ENCODE measurements around the gene MAP4K1.
"Not testable (repeated sequence)": the region's sequence is repeated elsewhere in the genome, so short reads cannot be mapped to it uniquely, and the experiment has no call there.

MAP4K1 gene

DNA sequence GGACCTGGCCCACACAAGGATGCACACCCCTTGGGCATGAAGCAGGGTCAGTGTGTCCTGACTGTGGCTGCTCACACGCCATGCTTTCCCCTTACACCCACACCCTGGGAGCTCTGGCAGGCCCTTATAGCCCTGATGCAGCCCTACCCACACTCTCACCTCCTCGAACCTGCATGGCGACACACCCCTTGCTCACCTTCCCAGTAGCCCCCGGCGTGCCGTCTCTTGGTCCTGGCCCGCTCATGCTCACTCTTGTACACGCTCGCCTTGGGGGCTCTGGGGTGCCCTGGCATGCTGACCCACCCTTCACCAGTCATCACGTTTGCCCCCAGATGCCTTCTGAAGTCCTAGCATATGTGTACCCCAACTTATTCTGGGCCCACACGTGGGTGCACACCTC lies 56.1 kb downstream of the MAP4K1 start:
- no peak overlapping the region for H3K9ac ChIP-seq (ENCODE audit: insufficient read length)
- H3K27ac ChIP-seq = no peak overlapping the region
- TF ChIP-seq EZH2 (IDR thresholded peaks at IDR 0.05) (no peak), POLR2AphosphoS5 (IDR thresholded peaks at IDR 0.05; ENCODE audit: borderline replicate concordance, low read depth, low read length) (no peak), FOXP2 (optimal IDR thresholded peaks at IDR 0.05; ENCODE audit: control extremely low read depth, extremely low read length, insufficient read depth) (no peak)
- no peaks in the 10 kb centered on the region for H3K9me3 ChIP-seq (ENCODE audit: low read depth, low read length)
- H3K36me3 ChIP-seq (ENCODE audit: insufficient read depth, low read length) = no peaks in the 10 kb centered on the region
- H3K4me3 ChIP-seq = no peak overlapping the region
- no peak for DNase-seq (ENCODE audit: low read depth, low spot score)

DNA sequence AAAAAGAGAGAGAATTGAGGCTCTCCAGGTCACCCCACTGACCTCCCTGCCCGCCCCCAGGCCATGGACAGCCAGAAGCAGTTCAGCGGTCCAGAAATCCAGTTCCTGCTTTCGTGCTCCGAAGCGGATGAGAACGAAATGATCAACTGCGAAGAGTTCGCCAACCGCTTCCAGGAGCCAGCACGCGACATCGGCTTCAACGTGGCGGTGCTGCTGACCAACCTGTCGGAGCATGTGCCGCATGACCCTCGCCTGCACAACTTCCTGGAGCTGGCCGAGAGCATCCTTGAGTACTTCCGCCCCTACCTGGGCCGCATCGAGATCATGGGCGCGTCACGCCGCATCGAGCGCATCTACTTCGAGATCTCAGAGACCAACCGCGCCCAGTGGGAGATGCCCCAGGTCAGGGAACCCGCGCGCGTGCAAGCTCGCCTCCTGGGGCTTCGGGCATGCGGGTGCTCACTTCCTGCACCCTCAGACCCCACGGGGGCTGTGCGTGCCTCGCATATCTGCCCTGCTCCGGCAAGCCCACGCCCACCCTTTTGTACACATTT lies 56.6 kb downstream of the MAP4K1 start:
- H3K9ac ChIP-seq (ENCODE audit: insufficient read length) = no peak overlapping the region
- DNase-seq (ENCODE audit: low read depth, low spot score) = no peak
- no peak overlapping the region for H3K4me3 ChIP-seq
- TF ChIP-seq POLR2AphosphoS5 (IDR thresholded peaks at IDR 0.05; ENCODE audit: borderline replicate concordance, low read depth, low read length) (no peak), FOXP2 (optimal IDR thresholded peaks at IDR 0.05; ENCODE audit: control extremely low read depth, extremely low read length, insufficient read depth) (no peak), EZH2 (IDR thresholded peaks at IDR 0.05) (no peak)
- no peak overlapping the region for H3K27ac ChIP-seq
- H3K9me3 ChIP-seq (ENCODE audit: low read depth, low read length) = no peaks in the 10 kb centered on the region
- no peaks in the 10 kb centered on the region for H3K36me3 ChIP-seq (ENCODE audit: insufficient read depth, low read length)

DNA sequence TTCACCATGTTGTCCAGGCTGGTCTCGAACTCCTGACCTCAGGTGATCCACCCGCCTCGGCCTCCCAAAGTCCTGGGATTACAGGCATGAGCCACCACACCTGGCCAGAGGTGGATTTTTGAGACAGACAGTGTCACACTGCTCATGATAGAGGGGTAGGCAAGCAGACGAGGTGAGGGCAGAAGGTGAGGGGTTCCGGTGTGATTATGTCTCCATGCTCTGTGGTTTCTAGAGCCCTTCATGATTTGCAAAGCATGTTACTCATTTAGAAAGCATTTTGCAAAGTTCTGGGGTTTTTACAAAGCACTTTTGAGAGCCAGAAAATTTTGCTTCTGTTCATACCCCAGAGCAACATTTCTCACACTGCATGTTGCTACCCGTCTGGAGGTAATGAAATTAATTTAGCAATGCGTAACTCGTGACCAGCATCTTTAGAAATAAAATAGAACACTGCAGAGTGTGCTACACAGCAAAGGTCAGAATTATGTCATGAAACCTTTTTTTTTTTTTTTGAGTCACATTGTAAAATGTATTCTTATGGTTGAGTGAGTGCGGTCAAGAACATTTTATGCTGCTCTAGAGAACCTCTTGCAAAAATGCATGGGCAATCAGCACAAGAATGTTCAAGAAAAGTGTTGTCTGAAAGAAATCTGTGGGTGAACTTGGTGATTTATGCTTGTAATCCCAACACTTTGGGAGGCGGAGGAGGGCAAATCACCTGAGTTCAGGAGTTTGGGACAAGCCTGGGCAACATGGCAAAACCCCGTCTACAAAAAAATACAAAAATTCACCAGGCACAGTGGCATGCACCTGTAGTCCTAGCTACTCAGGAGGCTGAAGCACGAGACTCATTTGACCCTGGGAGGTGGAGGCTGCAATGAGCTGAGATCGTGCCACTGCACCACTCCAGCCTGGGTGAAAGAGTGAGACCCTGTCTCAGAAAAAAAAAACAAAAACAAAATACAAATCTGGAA lies 58.0 kb downstream of the MAP4K1 start:
- Histone ChIP-seq H3K36me3 (ENCODE audit: insufficient read depth, low read length) (no peaks in the 10 kb centered on the region), H3K27ac (no peak overlapping the region), H3K9me3 (ENCODE audit: low read depth, low read length) (no peaks in the 10 kb centered on the region), H3K9ac (ENCODE audit: insufficient read length) (no peak overlapping the region), H3K4me3 (no peak overlapping the region)
- DNase-seq (ENCODE audit: low read depth, low spot score) = no peak
- TF ChIP-seq FOXP2 (optimal IDR thresholded peaks at IDR 0.05; ENCODE audit: control extremely low read depth, extremely low read length, insufficient read depth) (no peak), POLR2AphosphoS5 (IDR thresholded peaks at IDR 0.05; ENCODE audit: borderline replicate concordance, low read depth, low read length) (no peak), EZH2 (IDR thresholded peaks at IDR 0.05) (no peak)

DNA sequence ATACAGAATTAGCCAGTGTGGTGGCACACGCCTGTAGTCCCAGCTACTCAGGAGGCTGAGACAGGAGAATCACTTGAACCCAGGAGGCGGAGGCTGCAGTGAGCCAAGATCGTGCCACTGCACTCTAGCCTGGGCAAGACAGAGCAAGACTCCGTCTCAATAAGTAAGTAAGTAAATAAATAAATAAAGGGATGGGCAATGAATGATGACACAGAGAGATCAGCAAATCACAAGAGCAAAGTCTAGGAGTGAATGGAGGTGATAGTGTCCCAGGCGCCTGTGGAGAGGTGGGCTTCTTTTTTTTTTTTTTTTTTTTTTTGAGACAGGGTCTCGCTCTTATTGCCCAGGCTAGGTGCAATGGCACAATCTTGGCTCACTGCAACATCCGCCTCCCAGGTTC lies 58.8 kb downstream of the MAP4K1 start:
- DNase-seq (ENCODE audit: low read depth, low spot score); H3K36me3 ChIP-seq (ENCODE audit: insufficient read depth, low read length); H3K9me3 ChIP-seq (ENCODE audit: low read depth, low read length); H3K9ac ChIP-seq (ENCODE audit: insufficient read length); H3K4me3 ChIP-seq; H3K27ac ChIP-seq: not testable (repeated sequence)

DNA sequence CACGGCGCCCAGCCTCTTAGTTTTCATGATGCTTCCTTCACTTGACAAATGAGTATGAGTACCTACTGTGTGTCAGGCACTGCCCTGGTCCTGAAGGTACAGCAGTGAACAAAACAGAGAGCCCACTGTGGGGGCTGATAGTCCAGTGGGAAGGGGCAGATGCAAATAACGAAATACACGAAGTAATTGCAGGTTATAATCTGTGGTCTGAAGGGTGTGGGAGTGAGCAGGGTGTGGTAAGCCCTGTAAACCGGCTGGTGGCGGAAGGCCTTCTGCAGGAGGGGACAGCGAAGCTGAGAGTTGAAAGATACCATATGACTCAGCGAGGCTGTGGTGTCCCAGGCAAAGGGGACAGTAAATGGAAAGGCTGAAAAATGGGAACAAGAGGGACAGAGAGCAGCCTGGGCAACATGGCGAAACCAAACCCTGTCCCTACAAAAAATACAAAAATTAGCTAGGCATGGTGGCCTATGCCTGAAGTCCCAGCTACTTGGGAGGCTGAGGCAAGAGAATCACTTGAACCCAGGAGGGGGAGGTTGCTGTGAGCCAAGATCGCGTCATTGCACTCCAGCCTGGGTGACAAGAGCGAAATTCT lies 60.5 kb downstream of the MAP4K1 start:
- DNase-seq (ENCODE audit: low read depth, low spot score) = no peak
- no peak overlapping the region for H3K27ac ChIP-seq
- TF ChIP-seq POLR2AphosphoS5 (IDR thresholded peaks at IDR 0.05; ENCODE audit: borderline replicate concordance, low read depth, low read length) (no peak), FOXP2 (optimal IDR thresholded peaks at IDR 0.05; ENCODE audit: control extremely low read depth, extremely low read length, insufficient read depth) (no peak)

DNA sequence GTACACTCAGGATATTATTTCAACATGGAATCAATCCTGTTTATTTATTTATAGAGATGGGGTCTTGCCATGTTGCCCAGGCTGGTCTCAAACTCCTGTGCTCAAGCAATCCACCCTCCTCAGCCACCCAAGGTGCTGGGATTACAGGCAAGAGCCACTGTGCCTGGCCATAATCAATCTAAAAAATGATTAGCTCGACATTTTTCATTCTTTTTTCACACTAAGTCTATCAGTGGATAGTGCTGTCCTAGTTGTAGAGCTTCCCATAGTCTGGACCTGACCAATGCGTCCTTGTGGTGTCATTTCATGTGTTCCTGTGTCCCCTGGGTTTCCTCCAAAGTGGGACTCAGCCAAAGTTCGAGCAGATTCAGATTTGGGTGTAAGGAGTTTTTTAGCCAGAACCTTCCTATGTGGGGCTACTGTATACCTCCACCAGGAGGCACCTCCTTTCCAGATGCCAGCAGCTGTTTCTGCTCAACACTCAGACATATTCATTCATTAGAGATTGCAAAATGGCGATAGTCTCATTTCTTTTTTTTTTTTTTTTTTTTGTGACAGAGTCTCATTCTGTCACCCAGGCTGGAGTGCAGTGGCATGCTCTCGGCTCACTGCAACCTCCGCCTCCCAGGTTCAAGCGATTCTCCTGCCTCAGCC lies 61.1 kb downstream of the MAP4K1 start:
- H3K4me3 ChIP-seq = no peak overlapping the region
- no peak overlapping the region for H3K27ac ChIP-seq
- no peaks in the 10 kb centered on the region for H3K9me3 ChIP-seq (ENCODE audit: low read depth, low read length)
- no peak overlapping the region for H3K9ac ChIP-seq (ENCODE audit: insufficient read length)
- H3K36me3 ChIP-seq (ENCODE audit: insufficient read depth, low read length) = no peaks in the 10 kb centered on the region
- no peak for TF ChIP-seq POLR2AphosphoS5 (IDR thresholded peaks at IDR 0.05; ENCODE audit: borderline replicate concordance, low read depth, low read length)
- no peak for TF ChIP-seq FOXP2 (optimal IDR thresholded peaks at IDR 0.05; ENCODE audit: control extremely low read depth, extremely low read length, insufficient read depth)
- no peak for TF ChIP-seq EZH2 (IDR thresholded peaks at IDR 0.05)
- DNase-seq (ENCODE audit: low read depth, low spot score) = no peak

More for the DNA sequence above, 60.5 kb downstream of the MAP4K1 start:
- H3K9me3 ChIP-seq (ENCODE audit: low read depth, low read length) = no peaks in the 10 kb centered on the region
- no peak overlapping the region for H3K4me3 ChIP-seq
- no peaks in the 10 kb centered on the region for H3K36me3 ChIP-seq (ENCODE audit: insufficient read depth, low read length)
- no peak overlapping the region for H3K9ac ChIP-seq (ENCODE audit: insufficient read length)

DNA sequence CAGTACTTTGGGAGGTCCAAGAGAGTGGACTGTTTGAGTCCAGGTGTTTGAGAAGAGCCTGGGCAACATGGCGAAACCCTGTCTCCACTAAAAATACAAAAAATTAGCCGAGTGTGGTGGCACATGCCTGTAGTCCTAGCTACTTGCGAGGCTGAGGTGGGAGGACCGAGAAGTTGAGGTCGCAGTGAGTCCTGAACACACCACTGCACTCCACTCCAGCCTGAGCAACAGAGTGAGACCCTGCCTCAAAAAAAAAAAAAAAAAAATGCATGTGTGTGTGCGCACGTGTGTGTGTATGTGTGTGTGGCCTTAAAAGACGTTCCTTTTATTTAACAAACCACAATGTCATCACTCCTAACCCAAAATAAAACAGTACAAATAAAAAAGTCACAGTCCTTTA lies 62.6 kb downstream of the MAP4K1 start:
- no peak overlapping the region for H3K4me3 ChIP-seq

DNA sequence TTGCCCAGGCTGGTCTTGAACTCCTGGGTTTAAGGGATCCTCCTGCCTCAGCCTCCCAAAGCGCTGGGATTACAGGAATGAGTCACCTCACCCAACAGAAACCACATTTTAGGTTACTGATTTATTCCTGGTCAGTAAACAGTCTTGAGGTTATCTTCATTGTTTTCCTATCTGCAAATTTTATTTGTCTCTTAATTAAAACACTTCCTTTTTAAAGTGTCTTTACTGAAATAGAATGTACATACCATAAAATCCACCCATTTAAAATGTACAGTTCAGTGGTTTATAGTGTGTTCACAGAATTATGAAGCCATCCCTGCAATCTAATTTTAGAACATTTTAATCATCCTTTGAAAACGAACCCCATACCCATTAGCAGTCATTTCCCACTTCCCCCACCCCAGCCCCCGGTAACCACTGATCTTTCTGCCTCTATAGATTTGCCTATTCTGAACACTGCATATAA lies 63.0 kb downstream of the MAP4K1 start:
- Histone ChIP-seq H3K9ac (ENCODE audit: insufficient read length) (no peak overlapping the region), H3K27ac (no peak overlapping the region), H3K4me3 (no peak overlapping the region), H3K36me3 (ENCODE audit: insufficient read depth, low read length) (no peaks in the 10 kb centered on the region), H3K9me3 (ENCODE audit: low read depth, low read length) (no peaks in the 10 kb centered on the region)
- no peak for TF ChIP-seq POLR2AphosphoS5 (IDR thresholded peaks at IDR 0.05; ENCODE audit: borderline replicate concordance, low read depth, low read length)
- no peak for TF ChIP-seq FOXP2 (optimal IDR thresholded peaks at IDR 0.05; ENCODE audit: control extremely low read depth, extremely low read length, insufficient read depth)
- TF ChIP-seq EZH2 (IDR thresholded peaks at IDR 0.05) = no peak
- no peak for DNase-seq (ENCODE audit: low read depth, low spot score)

More for the DNA sequence above, 62.6 kb downstream of the MAP4K1 start:
- no peak for TF ChIP-seq FOXP2 (optimal IDR thresholded peaks at IDR 0.05; ENCODE audit: control extremely low read depth, extremely low read length, insufficient read depth)
- TF ChIP-seq EZH2 (IDR thresholded peaks at IDR 0.05) = no peak
- no peak for TF ChIP-seq POLR2AphosphoS5 (IDR thresholded peaks at IDR 0.05; ENCODE audit: borderline replicate concordance, low read depth, low read length)
- no peak overlapping the region for H3K27ac ChIP-seq
- H3K9me3 ChIP-seq (ENCODE audit: low read depth, low read length) = no peaks in the 10 kb centered on the region
- DNase-seq (ENCODE audit: low read depth, low spot score) = no peak
- H3K9ac ChIP-seq (ENCODE audit: insufficient read length) = no peak overlapping the region
- H3K36me3 ChIP-seq (ENCODE audit: insufficient read depth, low read length) = no peaks in the 10 kb centered on the region

DNA sequence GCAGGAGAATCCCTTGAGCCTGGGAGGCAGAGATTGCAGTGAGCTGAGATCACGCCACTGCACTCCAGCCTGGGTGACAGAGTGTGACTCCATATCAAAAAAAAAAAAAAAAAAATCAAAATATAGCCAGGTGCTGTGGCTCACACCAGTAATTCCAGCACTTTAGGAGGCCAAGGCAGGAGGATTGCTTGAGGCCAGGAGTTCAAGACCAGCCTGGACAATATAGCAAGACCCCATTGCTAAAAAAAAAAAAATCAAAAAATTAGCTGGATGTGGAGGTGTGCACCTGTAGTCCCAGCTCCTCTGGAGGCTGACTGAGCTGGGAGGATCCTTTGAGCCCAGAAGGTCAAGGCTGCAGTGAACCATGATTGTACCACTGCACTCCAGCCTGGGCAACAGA lies 64.5 kb downstream of the MAP4K1 start:
- not testable (repeated sequence) for H3K4me3 ChIP-seq; DNase-seq (ENCODE audit: low read depth, low spot score); H3K36me3 ChIP-seq (ENCODE audit: insufficient read depth, low read length); H3K9ac ChIP-seq (ENCODE audit: insufficient read length); H3K27ac ChIP-seq; H3K9me3 ChIP-seq (ENCODE audit: low read depth, low read length)

Data from SK-N-MC (cell line).